K562 (cell line): ENCODE data around the gene SAMD14. TPM values are rescaled to one million over a fixed set of nuclear protein-coding genes. Genes with fewer than 3 reads are reported as not detected.

Source experiments
- CBFA2T2 ChIP-seq: fragments of 450-650 bp; conservative IDR thresholded peaks from 2 replicates; pipeline ENCODE4 v1.6.1; 2017; ENCODE audit warnings: mild to moderate bottlenecking
- CHD4 ChIP-seq: fragments of 200-600 bp; sonication (generic); IDR thresholded peaks from 3 replicates; pipeline ENCODE4 v1.6.1; 2012; ENCODE audit warnings: low read depth, mild to moderate bottlenecking, mixed read lengths, low read length, inconsistent platforms; ENCODE audit not compliant: insufficient read depth, insufficient replicate concordance, poor library complexity, severe bottlenecking
- CTBP1 ChIP-seq: fragments of 450-650 bp; IDR thresholded peaks from 2 replicates; pipeline ENCODE4 v1.6.1; 2016; ENCODE audit warnings: borderline replicate concordance
- EGR1 ChIP-seq: fragments of 450-650 bp; conservative IDR thresholded peaks from 2 replicates; pipeline ENCODE4 v1.6.1; 2017; ENCODE audit warnings: mild to moderate bottlenecking
- HNRNPK ChIP-seq: fragments of 200-400 bp; formaldehyde crosslinking; IDR thresholded peaks from one replicate; pipeline ENCODE4 v1.6.1; 2018; ENCODE audit warnings: mild to moderate bottlenecking, low read depth, low read length; ENCODE audit not compliant: poor library complexity, severe bottlenecking
- MCM2 ChIP-seq: fragments of 450-650 bp; IDR thresholded peaks from 2 replicates; pipeline ENCODE4 v1.6.1; 2017; ENCODE audit warnings: low read depth, mild to moderate bottlenecking
- NUFIP1 ChIP-seq: fragments of 450-650 bp; IDR thresholded peaks from 2 replicates; pipeline ENCODE4 v1.6.1; 2018; ENCODE audit not compliant: partially characterized antibody
- PURB ChIP-seq: sonication (generic); formaldehyde crosslinking; IDR thresholded peaks from 2 replicates; pipeline ENCODE4 v1.9.0; 2021; ENCODE audit warnings: low read depth, mild to moderate bottlenecking, missing genetic modification reagents
- RCOR1 ChIP-seq, 2 experiments: IDR thresholded peaks; 2 replicates each; pipeline ENCODE4 v1.6.1; 2012; ENCODE audit warnings: low read depth in 2 of 2, low read length in 2 of 2, borderline replicate concordance in 1 of 2, improper control_type of control experiment in 1 of 2
- SMAD4 ChIP-seq: fragments of 250-450 bp; sonication (Bioruptor Pico); conservative IDR thresholded peaks from 2 replicates; pipeline ENCODE4 v1.8.0; 2021; ENCODE audit warnings: inconsistent platforms, mild to moderate bottlenecking, moderate library complexity
- TAL1 ChIP-seq: fragments of 450-650 bp; IDR thresholded peaks from 2 replicates; pipeline ENCODE4 v1.6.1; 2016; ENCODE audit warnings: mild to moderate bottlenecking
- ZC3H4 ChIP-seq: sonication (generic); formaldehyde crosslinking; IDR thresholded peaks from 2 replicates; pipeline ENCODE4 v1.9.0; 2021; ENCODE audit warnings: missing genetic modification reagents, borderline replicate concordance
- ZC3H8 ChIP-seq: fragments of 450-650 bp; IDR thresholded peaks from 2 replicates; pipeline ENCODE4 v1.6.1; 2017
- ZNF212 ChIP-seq: fragments of 450-650 bp; formaldehyde crosslinking; IDR thresholded peaks from 2 replicates; pipeline ENCODE4 v1.4.0; 2020; ENCODE audit warnings: mild to moderate bottlenecking
- ZNF217 ChIP-seq: sonication (generic); formaldehyde crosslinking; IDR thresholded peaks from 2 replicates; pipeline ENCODE4 v1.8.0; 2022; ENCODE audit warnings: mild to moderate bottlenecking, missing genetic modification reagents
- polyA plus RNA-seq, 8 experiments: library from polyadenylated mRNA; depleted of rRNA in 4 of 8; stranded (reverse) in 5 of 8; unstranded in 3 of 8; fragments of >200 nt; fragmentation: Nextera tagmentation in 2 of 8; fragmentation: Illumina TruSeq in 1 of 8; extraction: Ambion mirVana in 2 of 8; extraction: Trizol in 1 of 8; gene quantifications; 2 replicates each; pipeline versions ENCODE4 v1.2.1 to v1.2.3, GENCODE V29; 2011 to 2014; ENCODE audit warnings: inconsistent platforms in 1 of 8, missing spikeins in 1 of 8
- total RNA-seq, 7 experiments: library from RNA; depleted of rRNA in 6 of 7; stranded (reverse); fragments of >200 nt in 6 of 7; fragmentation: Illumina TruSeq in 2 of 7; extraction: Trizol in 2 of 7; gene quantifications; 2 replicates each; pipeline versions ENCODE4 v1.2.1 to v1.2.3, GENCODE V29; 2011 to 2021; ENCODE audit warnings: low replicate concordance in 1 of 7
- TF ChIP-seq, protein P1 (sequence below): sonication (generic); formaldehyde crosslinking; IDR thresholded peaks from 2 replicates; pipeline ENCODE4 v1.8.0; 2022; ENCODE audit warnings: missing genetic modification reagents, mild to moderate bottlenecking, borderline replicate concordance
- TF ChIP-seq, protein P2 (sequence below): fragments of 450-650 bp; IDR thresholded peaks from 2 replicates; pipeline ENCODE4 v1.6.1; 2016
- TF ChIP-seq, protein P3 (sequence below): fragments of 250-450 bp; sonication (Bioruptor Pico); IDR thresholded peaks from 2 replicates; pipeline ENCODE4 v1.5.0; 2021
- TF ChIP-seq, protein P4 (sequence below): sonication (generic); formaldehyde crosslinking; IDR thresholded peaks from 2 replicates; pipeline ENCODE4 v1.8.0; 2022; ENCODE audit warnings: mild to moderate bottlenecking, missing genetic modification reagents
- TF ChIP-seq, protein P5 (sequence below): fragments of 450-650 bp; IDR thresholded peaks from 2 replicates; pipeline ENCODE4 v1.7.1; 2018; ENCODE audit warnings: mild to moderate bottlenecking, low read depth; ENCODE audit not compliant: partially characterized antibody

The SAMD14 gene
- total and polyA plus RNA-seq, 9 of the 15 experiments (the other 6 are each of a cell fraction or from before 2014, with no cell fraction given), result 0.04 to 0.07 TPM; not detected in 7

DNA sequence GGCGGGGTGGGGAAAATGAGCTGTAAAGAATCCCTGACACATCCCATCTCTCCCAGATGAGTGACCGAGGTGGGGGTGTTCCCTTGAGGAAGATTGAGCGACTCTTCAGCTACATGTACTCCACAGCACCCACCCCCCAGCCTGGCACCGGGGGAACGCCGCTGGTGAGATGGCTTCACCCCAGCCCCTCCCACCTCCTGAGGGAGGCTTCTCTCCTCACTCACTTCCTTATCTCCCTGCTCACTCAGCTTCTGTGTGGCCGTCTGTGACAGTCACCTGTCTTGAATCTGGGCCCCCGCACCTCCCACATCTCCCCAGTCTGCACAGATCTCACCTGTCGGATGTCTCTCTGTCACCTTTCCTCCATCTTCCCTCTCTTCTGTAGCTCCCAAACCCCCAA is 21.4 kb downstream of the SAMD14 start (continued):
- TF ChIP-seq, protein P1, sequence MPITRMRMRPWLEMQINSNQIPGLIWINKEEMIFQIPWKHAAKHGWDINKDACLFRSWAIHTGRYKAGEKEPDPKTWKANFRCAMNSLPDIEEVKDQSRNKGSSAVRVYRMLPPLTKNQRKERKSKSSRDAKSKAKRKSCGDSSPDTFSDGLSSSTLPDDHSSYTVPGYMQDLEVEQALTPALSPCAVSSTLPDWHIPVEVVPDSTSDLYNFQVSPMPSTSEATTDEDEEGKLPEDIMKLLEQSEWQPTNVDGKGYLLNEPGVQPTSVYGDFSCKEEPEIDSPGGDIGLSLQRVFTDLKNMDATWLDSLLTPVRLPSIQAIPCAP (CRISPR knock-in tag), result no peak
- no peak for TF ChIP-seq CHD4
- TF ChIP-seq MCM2, result no peak
- TF ChIP-seq, protein P2, sequence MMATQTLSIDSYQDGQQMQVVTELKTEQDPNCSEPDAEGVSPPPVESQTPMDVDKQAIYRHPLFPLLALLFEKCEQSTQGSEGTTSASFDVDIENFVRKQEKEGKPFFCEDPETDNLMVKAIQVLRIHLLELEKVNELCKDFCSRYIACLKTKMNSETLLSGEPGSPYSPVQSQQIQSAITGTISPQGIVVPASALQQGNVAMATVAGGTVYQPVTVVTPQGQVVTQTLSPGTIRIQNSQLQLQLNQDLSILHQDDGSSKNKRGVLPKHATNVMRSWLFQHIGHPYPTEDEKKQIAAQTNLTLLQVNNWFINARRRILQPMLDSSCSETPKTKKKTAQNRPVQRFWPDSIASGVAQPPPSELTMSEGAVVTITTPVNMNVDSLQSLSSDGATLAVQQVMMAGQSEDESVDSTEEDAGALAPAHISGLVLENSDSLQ, result 0 out of 2 replicates have a peak, but pooled peaks have one; percentile 4
- TF ChIP-seq, protein P3, sequence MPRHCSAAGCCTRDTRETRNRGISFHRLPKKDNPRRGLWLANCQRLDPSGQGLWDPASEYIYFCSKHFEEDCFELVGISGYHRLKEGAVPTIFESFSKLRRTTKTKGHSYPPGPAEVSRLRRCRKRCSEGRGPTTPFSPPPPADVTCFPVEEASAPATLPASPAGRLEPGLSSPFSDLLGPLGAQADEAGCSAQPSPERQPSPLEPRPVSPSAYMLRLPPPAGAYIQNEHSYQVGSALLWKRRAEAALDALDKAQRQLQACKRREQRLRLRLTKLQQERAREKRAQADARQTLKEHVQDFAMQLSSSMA (CRISPR knock-in tag), result no peak
- TF ChIP-seq HNRNPK, result no peak
- peak; percentile 66 for TF ChIP-seq EGR1
- TF ChIP-seq TAL1, result peak; percentile 31; the same call in 1 of the 2 replicates
- TF ChIP-seq PURB (CRISPR knock-in tag), result no peak
- peak; percentile 49; the same call in 1 of the 2 replicates for TF ChIP-seq CBFA2T2
- no peak for TF ChIP-seq ZC3H4 (CRISPR knock-in tag)
- no peak for TF ChIP-seq ZNF212 (CRISPR knock-in tag)
- no peak for TF ChIP-seq ZC3H8
- TF ChIP-seq, protein P4, sequence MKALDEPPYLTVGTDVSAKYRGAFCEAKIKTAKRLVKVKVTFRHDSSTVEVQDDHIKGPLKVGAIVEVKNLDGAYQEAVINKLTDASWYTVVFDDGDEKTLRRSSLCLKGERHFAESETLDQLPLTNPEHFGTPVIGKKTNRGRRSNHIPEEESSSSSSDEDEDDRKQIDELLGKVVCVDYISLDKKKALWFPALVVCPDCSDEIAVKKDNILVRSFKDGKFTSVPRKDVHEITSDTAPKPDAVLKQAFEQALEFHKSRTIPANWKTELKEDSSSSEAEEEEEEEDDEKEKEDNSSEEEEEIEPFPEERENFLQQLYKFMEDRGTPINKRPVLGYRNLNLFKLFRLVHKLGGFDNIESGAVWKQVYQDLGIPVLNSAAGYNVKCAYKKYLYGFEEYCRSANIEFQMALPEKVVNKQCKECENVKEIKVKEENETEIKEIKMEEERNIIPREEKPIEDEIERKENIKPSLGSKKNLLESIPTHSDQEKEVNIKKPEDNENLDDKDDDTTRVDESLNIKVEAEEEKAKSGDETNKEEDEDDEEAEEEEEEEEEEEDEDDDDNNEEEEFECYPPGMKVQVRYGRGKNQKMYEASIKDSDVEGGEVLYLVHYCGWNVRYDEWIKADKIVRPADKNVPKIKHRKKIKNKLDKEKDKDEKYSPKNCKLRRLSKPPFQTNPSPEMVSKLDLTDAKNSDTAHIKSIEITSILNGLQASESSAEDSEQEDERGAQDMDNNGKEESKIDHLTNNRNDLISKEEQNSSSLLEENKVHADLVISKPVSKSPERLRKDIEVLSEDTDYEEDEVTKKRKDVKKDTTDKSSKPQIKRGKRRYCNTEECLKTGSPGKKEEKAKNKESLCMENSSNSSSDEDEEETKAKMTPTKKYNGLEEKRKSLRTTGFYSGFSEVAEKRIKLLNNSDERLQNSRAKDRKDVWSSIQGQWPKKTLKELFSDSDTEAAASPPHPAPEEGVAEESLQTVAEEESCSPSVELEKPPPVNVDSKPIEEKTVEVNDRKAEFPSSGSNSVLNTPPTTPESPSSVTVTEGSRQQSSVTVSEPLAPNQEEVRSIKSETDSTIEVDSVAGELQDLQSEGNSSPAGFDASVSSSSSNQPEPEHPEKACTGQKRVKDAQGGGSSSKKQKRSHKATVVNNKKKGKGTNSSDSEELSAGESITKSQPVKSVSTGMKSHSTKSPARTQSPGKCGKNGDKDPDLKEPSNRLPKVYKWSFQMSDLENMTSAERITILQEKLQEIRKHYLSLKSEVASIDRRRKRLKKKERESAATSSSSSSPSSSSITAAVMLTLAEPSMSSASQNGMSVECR (CRISPR knock-in tag), result no peak
- TF ChIP-seq, protein P5, sequence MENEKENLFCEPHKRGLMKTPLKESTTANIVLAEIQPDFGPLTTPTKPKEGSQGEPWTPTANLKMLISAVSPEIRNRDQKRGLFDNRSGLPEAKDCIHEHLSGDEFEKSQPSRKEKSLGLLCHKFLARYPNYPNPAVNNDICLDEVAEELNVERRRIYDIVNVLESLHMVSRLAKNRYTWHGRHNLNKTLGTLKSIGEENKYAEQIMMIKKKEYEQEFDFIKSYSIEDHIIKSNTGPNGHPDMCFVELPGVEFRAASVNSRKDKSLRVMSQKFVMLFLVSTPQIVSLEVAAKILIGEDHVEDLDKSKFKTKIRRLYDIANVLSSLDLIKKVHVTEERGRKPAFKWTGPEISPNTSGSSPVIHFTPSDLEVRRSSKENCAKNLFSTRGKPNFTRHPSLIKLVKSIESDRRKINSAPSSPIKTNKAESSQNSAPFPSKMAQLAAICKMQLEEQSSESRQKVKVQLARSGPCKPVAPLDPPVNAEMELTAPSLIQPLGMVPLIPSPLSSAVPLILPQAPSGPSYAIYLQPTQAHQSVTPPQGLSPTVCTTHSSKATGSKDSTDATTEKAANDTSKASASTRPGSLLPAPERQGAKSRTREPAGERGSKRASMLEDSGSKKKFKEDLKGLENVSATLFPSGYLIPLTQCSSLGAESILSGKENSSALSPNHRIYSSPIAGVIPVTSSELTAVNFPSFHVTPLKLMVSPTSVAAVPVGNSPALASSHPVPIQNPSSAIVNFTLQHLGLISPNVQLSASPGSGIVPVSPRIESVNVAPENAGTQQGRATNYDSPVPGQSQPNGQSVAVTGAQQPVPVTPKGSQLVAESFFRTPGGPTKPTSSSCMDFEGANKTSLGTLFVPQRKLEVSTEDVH, result no peak
- peak in 1 of 2 experiments; percentile 56; a peak in 2 of 4 replicates for TF ChIP-seq RCOR1 (IDR thresholded peaks at IDR 0.05; ENCODE audit: borderline replicate concordance in 1 of 2, low read depth in 2 of 2, low read length in 2 of 2)
- TF ChIP-seq ZNF217 (CRISPR knock-in tag), result no peak
- no peak for TF ChIP-seq NUFIP1
- TF ChIP-seq CTBP1, result peak; percentile 29; the same call in 1 of the 2 replicates
- no peak for TF ChIP-seq SMAD4
